Stimulated activated CD8-positive, alpha-beta memory T cell treated with anti-CD3 and anti-CD28 coated beads, Interleukin-12 subunit alpha, Interleukin-12 subunit beta, amount 100 ng/mL, for 24 hours (primary cell): ENCODE measurements around the gene CST7.
"Not testable (repeated sequence)": the region's sequence is repeated elsewhere in the genome, so short reads cannot be mapped to it uniquely, and the experiment has no call there.

Experiments
- DNase-seq: peaks from one replicate; pipeline ENCODE4 v3.0.0-alpha.2; 2020; ENCODE audit errors: extremely low read depth

The CST7 gene, protein sequence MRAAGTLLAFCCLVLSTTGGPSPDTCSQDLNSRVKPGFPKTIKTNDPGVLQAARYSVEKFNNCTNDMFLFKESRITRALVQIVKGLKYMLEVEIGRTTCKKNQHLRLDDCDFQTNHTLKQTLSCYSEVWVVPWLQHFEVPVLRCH

DNA sequence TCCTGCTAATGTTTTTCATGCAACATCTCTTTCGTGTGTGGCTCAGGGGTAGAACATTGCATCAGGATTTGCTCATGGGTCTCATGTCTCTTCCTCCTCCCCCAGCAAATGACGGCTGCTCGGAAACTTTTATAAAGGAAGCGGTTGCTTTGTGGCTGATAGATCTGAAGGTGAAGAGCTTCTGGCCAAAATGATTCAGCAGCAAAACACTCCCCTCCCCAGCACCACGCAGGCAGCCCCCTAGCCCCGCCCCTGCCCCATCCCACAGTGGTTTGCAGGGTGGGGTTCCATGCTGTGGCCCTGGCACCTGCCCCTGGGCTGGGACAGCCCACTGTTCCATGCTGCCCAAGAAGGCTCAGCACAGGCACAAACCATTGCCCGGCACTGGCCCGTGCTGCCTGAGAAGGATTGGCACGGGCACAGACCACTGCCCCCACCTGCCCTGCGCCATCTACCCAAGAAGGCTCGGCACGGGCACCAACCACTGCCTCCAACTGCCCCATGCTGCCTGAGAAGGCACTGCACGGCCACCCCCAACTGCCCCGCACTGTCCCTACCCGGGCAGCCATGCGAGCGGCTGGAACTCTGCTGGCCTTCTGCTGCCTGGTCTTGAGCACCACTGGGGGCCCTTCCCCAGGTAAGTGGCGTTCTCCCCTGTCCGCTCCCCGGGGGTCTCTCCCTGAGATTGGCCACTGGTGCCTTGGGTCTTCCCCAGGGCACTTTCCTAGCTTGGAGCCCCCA is at the start of gene CST7:
CST7 (plus strand) TSS at position 331 of the 741 bp plus-strand sequence; CDS start at position 568, 237 bp downstream.
- DNase-seq: peak; percentile 75

DNA sequence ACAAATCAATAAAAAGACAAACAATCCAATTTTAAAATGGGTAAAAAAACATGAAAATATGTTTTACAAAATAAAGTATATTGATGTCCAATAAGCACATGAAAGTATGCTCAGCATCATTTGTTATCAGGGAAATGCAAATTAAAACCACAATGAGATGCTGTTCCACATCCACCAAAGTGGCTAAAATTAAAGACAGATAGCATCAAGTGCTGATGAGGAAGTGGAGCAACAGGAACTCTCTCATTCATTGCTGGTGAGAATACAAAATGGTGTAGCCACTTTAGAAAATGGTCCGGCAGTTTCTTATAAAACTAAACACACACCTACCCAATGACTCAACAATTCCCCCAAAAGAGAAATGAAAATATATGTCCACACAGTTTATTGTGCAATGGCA is 42.3 kb upstream of the CST7 start:
- no peak for DNase-seq

DNA sequence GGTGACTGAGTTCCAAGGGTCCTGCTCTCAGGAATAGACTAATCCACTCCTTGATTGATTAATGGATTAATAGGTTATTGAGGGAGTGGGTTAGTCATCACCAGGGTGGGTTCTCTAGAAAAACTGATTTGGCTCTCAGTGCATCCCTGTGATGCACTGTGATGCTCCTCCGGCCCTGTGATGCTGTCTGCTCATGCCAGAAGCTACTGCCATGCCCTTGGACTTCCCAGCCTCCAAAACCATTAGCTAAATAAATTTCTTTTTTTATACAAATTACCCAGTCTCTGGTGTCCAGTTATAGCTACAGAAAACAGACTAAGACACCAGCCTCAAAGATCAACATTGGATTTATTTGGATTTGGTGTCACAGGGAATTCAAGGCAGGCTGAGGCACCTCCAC is 40.4 kb upstream of the CST7 start:
- DNase-seq: no peak

DNA sequence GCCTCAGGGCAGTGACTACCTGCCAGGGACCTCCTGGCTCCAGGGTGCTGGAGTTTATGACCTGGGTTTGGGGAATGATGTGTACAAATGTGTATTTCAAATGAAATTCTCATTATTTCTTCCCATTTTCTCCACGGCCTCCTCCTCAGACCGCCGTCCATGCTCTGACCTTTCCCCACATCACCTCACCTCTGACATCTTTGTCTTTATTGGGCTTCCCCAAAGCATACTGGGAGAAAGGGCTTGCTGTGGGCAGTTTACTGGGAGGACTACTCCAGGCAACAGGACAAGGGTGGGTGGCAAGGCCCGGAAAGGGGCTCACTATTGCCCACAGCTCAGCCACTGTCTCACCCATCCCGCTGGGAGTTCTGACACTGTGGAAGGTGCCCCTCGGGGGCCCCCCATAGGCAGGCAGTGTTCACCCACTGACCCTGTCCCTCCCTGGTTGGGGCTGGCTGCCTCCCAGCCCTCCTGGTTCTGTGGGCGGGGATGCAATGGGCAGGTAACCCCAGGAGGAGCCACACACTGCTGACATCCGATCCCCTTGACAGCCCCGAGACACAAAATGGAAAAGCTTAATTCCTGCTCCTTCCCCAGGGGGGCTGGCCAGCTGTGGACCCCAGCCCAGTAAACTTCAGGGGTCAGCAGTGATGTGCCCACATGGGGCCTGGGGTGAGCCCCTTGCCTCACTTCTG is 39.8 kb upstream of the CST7 start:
- DNase-seq: no peak

DNA sequence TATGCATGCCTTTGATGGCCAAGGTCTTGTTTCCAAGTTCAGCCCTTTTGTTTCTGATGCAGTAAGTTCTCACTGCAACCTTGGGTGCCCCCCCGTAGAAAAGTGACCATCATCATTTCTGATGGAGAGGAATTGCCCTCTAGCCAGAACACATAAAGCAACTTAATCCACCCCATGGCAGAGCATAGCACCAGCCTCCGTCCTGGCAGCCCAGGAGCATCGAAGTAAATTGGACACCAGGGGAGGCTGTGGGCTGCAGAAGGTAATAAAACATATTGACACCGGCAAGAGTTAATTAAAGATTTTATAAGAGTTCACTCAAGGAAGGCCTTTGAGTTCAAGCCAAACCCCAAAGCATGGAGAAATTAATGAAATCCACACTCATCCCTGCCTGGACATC is 39.2 kb upstream of the CST7 start:
- DNase-seq: no peak

DNA sequence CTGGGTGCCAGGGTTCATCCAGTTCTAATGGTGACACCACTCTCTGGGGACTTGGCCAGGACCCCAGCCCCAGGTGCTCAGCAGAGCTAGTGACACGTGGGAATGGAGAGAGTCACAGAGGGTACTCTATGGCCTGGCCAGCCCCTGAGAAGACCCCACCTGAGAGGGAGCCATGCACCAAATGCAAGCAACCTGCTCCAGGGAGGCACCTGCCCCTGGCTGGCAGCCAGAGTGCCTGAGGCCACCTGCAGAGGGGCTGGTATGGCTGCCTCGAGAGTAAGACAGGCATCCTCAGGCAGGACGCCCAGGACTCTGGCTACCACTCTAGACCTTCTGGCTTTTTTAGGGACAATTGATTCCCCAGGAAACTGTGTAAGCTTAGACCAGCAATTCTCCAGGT is 38.6 kb upstream of the CST7 start:
- DNase-seq: no peak

DNA sequence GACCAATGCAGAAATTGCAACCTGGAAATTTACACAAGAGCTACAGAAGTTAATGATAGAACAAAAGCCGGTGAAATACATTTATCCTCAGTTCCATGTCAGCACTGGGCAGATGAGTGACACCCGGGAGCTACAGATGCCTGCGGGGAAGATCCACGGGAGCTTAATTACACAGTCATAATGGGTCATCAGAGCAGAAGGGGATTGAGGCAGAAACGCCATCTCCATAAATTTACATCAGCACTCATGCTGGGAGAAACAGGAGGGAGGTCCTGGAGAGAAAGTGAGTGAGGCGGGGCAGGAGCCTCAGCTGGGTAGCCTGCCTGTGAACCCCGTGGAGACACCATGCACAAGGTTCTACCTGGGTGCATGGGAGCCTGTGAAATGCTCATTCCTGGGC is 37.6 kb upstream of the CST7 start:
- DNase-seq: no peak

DNA sequence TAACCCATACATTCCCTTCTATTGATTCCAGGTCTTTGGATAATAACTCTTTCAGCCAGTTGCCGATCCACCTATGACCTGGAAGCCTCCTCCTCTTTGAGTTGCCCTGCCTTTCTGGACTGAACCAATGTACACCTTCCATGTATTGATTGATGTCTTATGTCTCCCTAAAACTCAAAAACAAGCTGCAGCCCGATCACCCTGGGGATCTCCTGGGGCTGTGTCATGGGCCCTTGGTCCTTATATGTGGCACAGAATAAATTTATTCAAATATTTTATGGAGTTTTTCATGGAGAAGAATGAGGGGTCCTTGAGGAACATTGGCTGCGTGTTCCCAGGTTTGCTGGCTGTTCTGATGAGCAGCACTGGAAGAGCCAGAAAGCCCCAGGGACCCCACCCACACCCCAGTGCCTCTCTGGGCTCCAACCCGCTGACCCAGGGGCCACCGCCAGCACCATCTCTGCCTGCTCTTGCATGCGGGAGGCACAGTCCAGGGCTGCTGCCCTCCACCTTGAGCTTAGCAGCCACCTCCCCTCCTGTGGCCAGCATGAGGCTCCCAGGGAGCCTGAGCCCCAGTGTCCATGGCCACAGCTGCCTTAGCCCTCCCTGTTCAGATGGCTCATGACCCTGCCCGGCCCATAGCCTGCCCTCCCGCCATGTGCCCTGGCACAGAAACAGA is 36.5 kb upstream of the CST7 start:
- no peak for DNase-seq

DNA sequence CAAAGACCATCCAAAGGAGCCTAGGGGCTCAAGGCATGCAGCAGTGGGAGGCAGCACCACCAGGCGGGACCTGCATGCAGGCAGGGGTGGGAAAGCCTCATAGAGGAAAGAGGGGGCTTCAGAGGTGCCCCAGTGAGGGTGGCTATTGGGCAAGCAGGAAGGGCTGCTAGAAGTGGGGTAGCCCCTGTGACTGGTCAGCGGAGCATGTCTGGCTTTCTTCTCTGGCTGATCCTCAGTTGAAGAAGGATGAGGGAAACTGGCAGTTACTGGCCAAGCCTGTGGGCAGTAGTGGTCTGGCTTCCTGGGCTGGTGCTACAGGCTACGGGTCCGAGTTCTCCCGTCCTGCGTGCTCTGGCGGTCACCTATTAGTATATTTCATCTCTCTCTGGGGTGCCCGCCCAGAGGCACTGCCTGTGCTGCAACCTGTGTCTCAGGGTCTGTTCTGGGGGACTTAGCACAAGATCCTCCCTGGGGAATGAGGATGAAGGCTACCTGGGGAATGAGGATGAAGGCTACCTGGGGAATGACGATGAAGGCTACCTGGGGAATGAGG is 35.9 kb upstream of the CST7 start:
- DNase-seq: no peak

DNA sequence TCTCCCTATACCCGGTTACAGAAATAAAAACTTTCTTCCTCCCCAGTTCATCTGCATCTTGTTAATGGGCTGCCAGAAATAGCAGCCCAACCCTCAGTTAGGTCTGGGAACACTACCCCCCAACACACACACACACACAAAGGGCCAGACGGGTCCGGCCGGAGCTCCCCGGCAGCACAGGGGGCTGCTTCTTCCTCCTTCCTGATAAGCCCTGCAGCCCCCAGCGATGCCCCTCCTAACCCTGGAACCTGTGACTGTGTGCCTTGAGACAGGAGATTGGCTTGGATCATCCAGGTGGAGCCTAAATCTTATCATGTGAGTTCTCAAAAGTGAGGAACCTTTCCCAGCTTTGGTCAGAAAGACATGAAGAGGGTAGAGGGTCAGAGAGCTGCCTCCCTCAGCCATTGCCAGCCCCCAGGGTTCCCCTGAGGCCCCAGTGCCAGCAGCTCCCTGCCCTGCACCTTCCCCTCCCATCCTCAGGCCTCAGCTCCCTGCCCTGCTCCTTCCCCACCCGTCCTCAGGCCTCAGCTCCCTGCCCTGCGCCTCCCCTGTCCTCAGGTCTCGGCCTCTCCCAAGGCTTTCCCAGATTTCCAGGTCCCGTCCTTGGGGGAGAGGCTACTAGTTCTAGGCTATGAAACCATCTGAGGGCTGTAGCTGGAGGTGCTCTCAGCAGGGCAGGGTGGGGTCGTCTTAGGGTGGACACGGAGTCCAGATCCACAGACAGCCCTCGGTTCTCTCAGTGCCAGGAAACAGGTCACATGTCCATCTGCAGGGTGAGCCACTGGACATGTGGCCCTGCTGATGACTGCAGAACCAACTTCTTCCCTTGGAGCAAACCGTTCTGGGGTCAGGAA is 34.5 kb upstream of the CST7 start:
- no peak for DNase-seq

DNA sequence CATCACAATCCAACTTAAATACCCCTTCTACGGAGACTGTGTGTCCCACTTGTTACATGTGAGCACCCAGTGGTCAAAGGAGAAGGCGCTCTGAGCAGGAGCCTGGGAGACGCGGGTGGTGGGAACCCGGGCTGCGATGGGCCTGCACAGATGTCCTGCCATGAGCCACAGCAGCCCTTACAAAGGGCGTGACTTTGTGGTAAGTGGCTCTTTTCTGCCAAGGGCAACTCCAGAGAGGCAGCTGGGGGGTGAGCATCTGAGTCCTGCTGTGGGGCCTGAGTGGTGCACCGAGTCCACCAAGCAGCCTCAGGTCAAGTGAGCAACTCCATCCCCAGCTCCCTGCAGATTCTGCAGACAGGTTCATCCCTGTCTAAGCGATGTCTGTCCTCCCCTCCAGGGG is 33.6 kb upstream of the CST7 start:
- no peak for DNase-seq

DNA sequence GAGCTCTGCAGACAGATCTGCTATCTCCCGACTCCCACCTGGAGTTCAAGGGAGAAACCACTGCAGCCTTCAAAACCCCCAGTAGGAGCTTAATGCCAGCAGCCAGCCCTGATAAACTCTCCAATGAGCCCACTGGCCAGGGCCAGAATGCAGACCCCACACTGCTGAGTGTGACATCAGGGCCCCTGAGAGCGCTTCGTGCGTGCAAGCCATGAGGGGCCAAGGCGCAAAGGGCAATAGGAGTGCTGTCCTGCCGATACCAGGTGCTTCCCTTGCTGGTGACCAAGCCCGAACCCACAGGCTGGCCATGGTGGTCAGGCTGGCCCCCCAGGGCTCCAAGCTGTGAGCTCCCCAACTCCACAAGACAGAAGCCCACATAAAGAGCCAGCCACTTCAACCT is 33.2 kb upstream of the CST7 start:
- no peak for DNase-seq

DNA sequence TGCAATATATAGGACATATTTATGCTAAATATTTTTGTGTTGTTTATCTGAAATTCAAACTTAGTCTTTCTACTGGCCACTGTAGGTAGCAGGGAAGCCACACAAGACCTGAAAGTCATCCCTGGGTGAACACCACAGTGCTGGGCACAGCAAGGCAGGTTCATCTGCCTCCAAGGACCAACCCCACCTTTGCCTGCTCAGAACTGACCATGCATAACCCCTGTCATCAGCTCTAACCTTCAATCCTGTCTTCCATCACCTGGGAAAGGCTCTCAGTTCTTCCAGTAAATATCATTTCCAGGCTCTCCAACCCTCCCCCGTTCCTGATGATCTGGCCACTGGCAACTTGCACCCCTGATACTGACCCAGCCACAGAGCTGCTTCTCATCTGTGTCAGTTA is 32.7 kb upstream of the CST7 start:
- DNase-seq: no peak

DNA sequence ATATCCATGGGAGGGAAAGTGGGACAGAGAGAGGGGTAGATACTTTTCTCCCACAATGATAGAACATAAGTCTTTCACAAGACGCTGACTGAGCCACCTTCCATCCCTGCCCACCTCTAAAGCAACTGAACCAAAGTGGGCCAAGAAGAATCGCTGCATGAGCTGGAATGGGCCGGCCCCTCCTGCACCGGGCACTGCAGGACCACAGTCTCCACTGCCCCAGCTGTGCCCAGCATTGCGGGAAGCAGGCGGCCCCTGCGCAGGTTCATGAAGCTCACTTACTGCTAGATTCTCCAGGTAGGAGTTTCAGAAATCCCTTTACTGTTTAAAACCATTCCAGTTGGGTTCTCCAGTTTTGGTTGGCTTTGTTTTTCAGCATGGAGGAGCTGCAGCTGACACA is 32.0 kb upstream of the CST7 start:
- no peak for DNase-seq

DNA sequence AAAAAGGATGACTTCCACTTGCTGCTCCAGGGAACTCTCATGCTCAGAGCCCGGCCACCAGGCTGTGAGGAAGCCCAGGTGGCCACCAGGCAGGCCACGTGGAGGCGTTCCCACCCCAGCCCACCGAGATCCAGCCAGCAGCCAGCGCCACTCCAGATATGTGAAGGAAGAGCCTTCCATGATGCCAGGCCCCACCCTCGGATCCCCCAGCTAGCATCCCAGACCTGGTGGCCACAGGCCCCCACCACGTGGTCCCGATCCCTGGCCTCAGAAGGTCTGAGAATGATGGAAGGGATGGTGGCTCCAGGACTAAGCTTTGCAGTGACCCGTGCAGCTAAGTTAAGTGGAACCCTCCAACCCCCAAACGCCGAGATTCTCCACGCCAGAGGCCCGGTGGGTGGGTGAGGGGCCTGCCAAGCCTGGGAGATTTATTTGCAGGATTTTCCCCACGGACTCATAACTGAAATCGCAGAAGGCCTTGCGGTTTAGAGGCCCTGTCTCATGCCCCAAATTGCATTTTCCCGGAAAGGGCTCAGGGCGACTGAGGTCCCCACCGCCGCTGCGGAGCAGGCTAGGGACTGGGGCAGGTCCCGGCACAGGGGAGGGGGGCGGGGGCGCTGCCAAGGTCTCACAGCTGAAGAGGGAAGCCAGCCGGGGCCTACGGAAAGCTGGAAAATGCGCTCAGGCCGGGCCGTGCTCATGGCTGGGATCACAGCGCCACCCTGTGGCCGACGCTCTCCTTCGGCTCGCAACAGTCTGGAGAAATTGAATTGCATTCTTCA is 31.1 kb upstream of the CST7 start:
- DNase-seq: no peak

DNA sequence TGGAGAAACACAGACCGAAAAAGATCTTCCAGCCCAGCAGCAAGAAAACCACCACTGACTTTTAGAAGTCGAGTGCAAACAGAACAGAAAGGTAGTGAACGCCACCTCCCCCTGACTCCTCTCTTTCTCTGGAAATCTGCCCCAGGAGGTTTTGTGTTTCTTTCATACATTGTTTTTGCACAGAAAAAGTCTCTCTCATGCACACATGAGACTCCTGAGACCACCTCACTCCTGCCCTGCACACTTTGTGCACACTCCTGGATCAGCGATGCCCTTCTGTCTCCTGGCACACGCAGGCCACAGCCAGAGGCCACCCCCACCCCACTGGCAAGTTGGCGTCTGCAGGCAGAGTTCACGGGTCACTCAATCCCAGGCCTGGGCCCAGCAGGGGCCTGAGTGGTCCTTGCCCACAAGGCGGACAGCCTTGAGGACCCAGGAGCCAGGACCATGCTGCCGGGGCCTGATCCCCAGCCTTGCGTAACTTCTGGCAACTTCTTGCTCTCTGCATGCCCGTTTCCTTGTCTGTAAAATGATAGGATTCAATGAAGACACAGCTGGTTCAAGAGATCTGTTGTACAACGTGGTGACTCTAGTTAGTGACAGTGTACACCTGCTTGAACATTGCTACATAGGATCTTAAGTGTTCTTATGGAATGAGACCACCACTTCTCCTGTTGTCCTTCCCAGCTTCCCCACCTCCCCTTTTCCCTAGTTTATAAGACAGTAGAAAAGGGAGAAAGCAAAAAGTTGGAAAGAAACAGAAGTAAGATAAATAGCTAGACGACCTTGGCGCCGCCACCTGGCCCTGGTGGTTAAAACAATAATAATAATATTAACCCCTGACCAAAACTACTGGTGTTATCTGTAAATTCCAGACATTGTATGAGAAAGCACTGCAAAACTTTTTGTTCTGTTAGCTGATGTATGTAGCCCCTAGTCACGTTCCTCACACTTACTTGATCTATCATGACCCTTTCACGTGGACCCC is 30.2 kb upstream of the CST7 start:
- DNase-seq: no peak

DNA sequence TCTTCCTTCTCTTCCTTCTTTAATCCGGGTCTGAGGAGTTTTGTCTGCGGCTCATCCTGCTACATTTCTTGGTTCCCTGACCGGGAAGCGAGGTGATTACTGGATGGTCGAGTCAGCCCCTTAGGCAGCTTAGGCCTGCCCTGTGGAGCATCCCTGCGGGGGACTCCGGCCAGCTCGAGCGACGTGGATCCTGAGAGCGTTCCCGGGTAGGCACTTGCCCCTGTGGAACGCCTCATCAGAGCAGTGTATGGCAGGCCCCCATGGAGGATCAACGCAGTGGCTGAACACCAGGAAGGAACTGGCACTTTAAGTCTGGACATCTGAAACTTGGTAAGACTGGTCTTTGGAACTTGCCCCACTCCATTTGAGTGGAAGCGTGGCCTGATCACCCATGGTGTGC is 29.4 kb upstream of the CST7 start:
- DNase-seq: not testable (repeated sequence)

DNA sequence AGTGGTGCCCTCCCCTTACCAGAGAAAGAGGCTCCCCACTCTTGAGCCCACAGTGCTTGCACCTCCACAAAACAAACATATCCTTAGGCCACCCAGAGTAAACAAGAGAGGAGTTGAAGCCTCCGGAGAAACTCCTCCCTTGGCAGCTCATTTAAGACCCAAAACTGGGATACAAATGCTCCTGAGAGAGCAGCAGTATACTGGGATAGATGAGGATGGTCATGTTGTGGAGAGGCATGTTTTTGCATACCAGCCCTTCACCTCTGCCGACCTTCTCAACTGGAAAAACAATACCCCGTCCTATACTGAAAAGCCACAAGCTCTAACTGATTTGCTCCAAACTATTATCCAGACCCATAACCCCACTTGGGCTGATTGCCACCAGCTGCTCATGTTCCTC is 28.4 kb upstream of the CST7 start:
- not testable (repeated sequence) for DNase-seq

DNA sequence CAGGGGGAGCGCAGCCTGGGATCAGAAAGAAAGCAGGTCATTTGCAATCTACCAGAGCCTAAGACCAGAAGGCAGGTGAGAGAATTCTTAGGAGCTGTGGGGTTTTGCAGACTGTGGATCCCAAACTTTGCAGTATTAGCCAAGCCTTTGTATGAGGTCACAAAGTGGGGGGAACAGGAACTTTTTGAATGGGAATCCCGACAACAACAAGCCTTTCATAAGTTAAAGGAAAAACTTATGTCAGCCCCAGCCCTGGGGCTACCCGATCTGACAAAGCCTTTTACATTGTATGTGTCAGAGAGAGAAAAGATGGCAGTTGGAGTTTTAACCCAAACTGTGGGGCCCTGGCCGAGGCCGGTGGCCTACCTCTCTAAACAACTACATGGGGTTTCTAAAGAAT is 19.8 kb upstream of the CST7 start:
- not testable (repeated sequence) for DNase-seq
